Measurements from ENCODE around the gene RIC1.

- no peak for TF ChIP-seq POLR2AphosphoS5 (IDR thresholded peaks at IDR 0.05; ENCODE audit: borderline replicate concordance, low read depth, low read length)
- no peak for TF ChIP-seq EZH2 (IDR thresholded peaks at IDR 0.05)
Measured at GRCh38 chr9:5756633-5757032, 127.7 kb downstream of the RIC1 start.
